CD4-positive, alpha-beta T cell treated with Interleukin-6 at 100 ng/mL for 8 hours (primary cell): ENCODE results near the gene LRRC73.
A peak's percentile ranks its signal among the peaks of the same experiment; 100 is the strongest.
"Not testable (repeated sequence)": the region's sequence is repeated elsewhere in the genome, so short reads cannot be mapped to it uniquely, and the experiment has no call there.

Source experiments
- DNase-seq: peaks from one replicate; pipeline ENCODE4 v3.0.0-alpha.2; 2020; ENCODE audit warnings: mixed read lengths, low spot score

LRRC73 gene

DNA sequence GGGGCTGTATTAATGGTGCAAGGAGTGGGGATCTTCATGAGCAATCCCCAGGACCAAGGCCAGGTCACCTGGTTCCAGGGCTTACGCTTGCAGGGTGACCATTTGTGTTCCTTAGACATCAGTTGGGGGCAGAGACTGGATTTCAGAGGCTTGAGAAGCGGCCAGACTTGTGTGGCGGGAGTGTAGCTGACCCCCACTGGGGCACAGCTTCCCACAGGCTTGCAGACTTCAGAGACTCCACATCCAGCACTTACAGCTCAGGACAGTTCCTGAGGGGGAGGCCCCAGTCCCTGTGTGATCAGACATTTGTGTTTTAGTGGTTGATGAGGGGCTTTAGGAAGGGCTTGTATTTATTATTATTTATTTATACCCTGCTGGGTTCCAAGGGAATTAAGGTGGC, 17.5 kb downstream of the LRRC73 start:
- DNase-seq: no peak

DNA sequence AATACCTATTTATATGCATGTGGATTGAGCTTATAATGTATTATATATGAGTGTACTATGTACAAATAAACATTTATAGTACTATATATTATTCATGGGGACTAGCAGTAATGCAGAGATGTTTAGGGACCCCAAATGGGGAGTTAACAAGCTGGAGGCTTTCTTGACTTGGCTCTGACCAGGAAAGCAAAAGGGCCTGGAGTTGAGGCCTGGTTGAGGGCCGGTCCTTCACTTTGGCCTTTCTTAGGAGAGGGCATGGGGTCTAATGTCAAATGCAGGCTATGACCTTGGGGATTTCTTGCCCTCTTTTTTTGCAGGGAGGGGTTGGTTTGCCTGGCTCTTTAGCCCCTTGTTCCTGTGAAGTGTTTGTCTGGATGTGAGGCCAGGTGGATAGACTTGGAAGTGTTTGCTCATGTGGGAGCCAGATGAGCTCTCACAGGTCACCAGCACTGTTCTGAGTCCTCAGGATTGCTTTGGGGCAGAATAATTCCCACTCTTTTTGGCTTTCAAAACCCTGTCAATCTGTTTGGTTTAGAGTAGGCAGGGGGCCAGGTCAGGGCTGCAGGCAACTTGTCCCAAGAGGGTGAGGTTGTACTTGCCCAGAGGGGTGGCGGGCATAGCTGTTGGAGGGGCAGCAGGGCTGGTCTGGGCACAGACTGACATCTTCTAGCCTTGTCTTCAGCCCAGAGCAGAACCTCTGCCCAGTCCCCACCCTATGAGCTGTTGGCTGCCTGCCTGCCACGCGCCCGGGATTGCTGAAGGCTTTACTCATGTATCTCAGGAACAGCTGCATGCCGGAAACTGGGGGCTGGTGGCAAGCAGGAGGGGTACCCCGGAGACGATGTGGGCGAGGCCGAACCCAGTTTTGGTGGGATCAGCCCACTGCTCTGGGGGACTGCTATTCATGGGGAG, 18.1 kb downstream of the LRRC73 start:
- DNase-seq: no peak

GRCh38 chr6:43490523-43490939, 19.6 kb downstream of the LRRC73 start:
- no peak for DNase-seq

DNA sequence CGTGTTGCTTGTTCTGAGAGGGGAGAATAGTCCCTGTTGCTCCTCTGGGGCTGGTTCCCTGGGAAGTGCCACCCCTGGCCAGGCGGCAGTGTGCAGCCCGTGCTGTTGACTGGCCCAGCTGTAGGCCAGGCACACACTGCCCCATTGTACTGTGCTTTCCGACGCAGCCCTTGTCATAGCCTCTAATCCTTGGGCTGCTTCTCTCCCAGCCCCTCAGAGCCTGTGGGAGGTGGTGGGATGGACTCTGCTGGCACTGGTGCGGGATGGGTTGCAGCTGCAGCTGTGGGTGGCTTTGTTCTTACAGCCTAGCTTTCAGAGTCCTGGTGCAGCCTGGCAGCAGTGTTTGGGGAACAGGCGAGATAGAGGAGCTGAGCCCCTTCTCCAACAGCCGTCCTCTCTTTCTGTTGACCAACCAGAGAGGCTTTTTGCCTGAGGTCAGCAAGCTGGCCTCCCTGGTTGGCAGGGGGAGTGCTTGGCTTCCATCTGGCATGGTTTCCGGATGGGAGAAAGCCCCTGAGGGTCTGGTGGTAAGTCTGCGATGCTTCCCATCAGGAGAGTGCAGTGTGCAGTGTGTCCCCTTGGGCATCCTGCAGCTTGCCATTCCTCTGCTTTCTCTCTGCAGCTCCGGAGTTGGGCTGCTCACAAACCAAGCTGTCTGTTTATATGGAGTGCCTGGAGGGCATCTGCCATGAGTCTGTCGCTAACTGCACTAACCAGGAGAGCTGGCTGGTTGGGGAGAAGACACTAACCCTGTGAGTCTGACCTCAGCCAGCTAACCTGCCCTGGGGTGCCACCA, 20.7 kb downstream of the LRRC73 start:
- no peak for DNase-seq

GRCh38 chr6:43488667-43489276, 21.4 kb downstream of the LRRC73 start:
- no peak for DNase-seq

DNA sequence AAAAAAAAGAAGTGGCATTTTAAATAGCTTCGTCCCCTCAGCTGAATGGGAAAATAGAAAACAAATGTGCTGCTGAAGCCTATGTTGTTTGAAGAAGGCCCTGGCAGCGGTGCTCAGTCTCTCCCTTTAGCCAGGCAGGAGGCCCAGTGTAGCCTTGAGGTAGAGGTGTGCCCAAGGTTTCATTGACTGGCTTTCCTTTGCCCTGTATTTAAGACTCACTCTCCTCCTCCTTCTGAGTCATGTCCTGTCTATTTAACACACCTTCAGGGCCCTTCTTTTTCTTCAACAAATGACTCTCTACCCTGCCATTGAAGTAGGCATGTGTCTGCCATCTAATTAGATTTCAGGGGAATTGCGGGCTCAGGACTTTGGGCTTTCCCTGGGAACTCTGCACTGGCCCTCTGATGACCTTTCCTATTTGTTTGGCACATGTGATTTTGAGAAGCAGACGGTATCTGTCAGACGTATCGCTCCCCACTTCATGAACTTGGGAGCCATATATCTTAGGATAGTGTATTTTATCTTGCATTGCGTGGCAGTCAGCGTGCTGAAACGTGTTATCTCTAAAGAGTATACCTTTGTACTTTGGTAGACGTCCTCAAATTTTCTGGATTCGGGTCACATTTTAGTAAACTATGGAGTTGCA, 28.4 kb downstream of the LRRC73 start:
- no peak for DNase-seq

DNA sequence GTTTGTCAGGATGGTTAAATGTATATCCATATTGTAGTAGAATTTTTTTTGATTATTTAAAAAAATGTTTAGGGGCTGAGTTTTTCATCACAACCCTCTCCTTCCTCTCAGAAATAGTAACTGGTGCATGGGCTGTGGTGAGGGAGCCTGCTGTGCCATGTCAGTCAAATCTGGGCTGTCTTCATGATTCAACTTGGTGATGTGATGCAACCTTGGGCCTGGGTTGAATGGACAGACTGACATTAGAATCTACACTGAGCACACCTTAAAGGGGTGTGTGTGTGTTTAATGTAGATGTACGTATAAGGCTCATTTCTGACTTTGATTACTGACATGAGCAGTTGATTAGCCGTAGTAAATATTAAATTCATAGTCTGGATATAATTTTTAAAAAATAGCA, 29.1 kb downstream of the LRRC73 start:
- no peak for DNase-seq

- DNase-seq: no peak
Observed at GRCh38 chr6:43478008-43478372, 32.2 kb downstream of the LRRC73 start.

- DNase-seq: peak; percentile 93
Observed at GRCh38 chr6:43477235-43478007, 32.7 kb downstream of the LRRC73 start, which contains the start of gene TJAP1. TSS of gene TJAP1 (plus strand) at chr6:43477570. CDS start at chr6:43499002, 21,432 bp downstream.

DNA sequence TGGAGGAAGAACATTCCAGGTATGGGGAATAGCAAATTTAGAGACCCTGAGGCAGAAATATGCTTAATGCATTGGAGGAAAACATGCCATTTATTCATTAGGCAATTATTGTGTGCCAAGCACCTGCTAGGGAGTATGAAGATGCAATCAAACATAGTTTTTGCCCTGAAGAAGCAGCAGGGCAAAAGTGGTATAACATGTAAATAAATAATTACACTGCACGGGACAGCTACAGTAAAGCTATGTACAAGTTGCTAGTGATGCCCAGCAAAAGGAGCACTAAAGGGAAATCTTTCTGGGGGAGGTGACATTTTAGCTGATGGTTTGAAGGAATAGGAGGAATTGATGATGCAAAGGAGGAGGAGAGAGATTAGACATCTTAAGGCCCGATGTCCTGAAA, 33.4 kb downstream of the LRRC73 start:
- DNase-seq: no peak

- DNase-seq: no peak
Observed at GRCh38 chr6:43475516-43475915, 34.6 kb downstream of the LRRC73 start.

DNA sequence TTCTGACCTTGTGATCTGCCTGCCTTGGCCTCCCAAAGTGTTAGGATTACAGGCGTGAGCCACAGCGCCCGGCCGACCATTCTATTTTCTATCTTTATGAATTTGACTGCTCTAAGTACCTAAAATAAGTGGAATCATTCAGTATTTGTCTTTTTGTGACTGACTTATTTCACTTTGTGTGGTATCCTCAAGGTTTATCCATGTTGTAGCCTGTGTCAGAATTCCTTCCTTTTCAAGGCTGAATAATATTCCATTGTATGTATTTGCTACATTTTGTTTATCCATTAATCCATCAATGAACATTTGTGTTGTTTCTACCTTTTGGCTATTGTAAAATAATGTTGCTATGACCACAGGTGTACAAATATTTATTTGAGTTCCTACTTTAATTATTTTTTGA, 37.6 kb downstream of the LRRC73 start:
- DNase-seq: no peak

- no peak for DNase-seq
Observed at GRCh38 chr6:43471399-43471798, 38.7 kb downstream of the LRRC73 start.

DNA sequence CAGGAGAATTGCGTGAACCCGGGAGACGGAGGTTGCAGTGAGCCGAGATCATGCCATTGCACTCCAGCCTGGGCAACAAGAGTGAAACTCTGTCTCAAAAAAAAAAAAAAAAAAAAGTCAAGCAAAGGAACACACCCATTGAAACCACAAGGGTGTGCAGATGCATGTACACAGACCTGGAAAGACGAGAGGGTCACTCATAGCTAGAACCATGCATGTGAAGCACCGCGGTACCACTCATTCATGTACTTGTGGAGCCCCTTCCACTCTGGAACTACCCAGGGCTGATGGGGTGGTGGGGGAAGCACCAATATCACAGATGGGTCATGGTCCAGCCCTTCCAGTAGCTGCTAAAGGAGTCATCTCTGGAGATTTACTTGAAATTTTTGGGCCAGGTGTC, 40.2 kb downstream of the LRRC73 start:
- no peak for DNase-seq

DNA sequence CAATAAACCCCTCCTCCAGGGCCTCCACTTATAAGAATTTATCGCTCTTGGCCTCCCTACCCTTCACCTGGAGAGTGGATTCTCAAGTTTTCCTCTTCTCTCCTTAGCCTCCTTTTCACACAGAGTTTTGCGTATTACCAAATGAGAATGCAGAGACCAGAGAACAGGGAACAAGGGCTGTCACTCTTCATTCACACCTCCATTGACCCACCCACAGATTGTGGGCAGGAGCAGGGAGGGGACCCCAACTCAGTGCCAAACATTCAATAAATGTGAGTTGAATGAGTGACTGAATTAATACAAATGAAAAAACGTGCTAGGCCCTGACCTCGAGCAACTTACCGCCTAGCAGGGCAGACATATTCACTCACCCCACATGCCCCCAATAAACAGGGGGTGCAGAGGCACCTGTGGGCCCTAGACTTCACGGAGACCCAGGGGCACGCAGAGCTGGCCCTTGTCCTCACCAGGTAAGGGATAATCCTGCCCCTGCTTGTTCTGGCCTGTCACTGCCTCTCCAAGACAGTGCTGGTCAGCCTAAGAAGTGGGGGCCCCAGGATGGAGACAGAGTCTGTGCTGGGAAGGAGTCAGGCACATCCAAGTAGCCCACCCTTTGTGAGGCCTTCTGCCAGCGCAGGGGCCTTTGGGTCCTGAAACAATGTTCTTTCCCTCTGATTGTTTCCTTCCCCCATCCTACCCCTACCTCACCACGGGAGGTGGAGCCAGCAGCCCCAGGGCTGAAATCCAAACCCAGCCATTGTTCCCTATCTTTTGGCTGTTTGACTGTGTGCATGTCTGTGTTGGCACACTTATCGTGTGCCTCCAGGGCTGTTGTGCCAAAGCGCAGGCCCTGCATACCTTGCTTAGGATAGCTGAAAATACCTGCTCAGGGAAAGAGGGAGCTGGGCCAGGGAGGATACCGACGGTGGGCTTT, 41.1 kb downstream of the LRRC73 start:
- DNase-seq: no peak

DNA sequence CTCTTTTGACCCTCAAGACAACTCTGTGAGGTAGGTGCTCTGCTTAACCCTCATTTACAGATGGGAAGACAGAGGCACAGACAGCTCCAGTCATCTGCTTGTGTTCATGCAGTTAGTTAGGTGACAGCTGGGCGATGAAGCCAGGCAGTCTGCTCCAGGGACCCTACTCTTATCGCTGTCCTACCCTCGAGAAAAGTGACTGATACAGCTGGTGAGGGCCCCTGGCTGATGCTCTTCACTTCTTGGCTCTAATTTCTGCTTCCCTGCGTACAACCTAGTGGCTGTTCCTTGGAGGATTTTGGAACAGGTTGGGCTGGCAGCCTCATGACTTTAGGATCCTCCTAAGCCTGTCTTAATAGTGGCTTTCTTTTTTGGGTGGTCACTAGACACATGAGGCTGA, 41.9 kb downstream of the LRRC73 start:
- no peak for DNase-seq

DNA sequence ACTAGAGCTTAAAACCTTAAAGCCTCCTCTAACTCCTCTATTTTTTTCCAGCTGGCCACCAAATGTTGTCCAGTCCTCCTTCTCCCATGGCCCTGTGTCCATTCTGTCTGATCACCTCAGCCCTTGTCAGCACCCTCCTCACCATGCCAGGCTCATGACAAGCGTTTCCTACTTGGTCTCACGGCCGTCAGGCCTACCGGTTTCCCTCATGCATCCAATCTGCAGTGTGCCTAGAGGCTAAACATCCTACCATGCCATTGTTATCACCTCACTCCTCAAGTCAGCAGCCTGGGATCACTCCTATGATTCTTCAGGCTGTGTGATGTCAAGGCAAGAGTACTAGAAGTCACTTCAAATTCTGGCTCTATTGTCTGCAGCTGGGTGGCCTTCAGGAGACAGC, 42.4 kb downstream of the LRRC73 start:
- no peak for DNase-seq

DNA sequence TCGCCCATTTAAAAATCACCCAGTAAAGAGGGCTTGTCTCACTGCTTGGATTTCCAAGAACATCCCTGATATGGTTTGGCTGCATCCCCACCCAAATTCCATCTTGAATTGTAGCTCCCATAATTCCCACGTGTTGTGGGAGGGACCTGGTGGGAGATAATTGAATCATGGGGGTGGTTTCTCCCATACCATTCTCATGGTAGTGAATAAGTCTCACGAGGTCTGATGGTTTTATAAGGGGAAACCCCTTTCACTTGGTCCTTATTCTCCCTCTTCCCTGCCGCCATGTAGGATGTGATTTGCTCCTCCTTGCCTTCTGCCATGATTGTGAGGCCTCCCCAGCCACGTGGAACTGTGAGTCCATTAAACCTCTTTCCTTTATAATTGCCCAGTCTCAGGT, 42.9 kb downstream of the LRRC73 start:
- DNase-seq: not testable (repeated sequence)

- DNase-seq: no peak
Observed at GRCh38 chr6:43465948-43466347, 44.2 kb downstream of the LRRC73 start.

DNA sequence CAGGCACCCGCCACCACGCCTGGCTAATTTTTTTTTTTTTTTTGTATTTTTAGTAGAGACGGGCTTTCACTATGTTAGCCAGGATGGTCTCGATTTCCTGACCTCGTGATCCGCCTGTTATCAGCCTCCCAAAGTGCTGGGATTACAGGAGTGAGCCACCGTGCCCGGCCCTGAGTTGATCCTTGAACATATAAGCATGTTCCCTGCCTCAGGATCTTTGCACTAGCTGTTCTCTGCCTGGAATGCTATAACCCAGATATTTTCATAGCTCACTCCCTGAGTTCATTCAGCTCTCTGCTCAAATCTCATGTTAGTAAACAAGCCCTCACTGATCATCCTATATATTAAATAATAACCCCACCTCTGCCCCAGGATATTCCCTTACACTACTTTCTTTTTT, 45.8 kb downstream of the LRRC73 start:
- no peak for DNase-seq
